ENCODE results near the gene TCAIM. TPM values are rescaled to one million over a fixed set of nuclear protein-coding genes. Genes with fewer than 3 reads are reported as not detected.

TCAIM gene
- total RNA-seq, 1 experiment from 2014 or later: 18.4 TPM

- TF ChIP-seq TCF7L2 (IDR thresholded peaks at IDR 0.05; ENCODE audit: borderline replicate concordance, extremely low read depth, insufficient read depth, insufficient read length) (no peak), SIN3A (IDR thresholded peaks at IDR 0.05; ENCODE audit: low read depth) (no peak), POLR2A (IDR thresholded peaks at IDR 0.05; ENCODE audit: borderline replicate concordance, extremely low read depth, insufficient read depth, insufficient read length) (no peak), RAD21 (IDR thresholded peaks at IDR 0.05; ENCODE audit: low read depth) (no peak), JUND (IDR thresholded peaks at IDR 0.05) (no peak), CBX3 (IDR thresholded peaks at IDR 0.05; ENCODE audit: low read depth) (no peak), ELF1 (IDR thresholded peaks at IDR 0.05; ENCODE audit: borderline replicate concordance, low read depth) (no peak), EZH2 (IDR thresholded peaks at IDR 0.05) (no peak), SRF (IDR thresholded peaks at IDR 0.05; ENCODE audit: low read depth) (no peak), POLR2AphosphoS5 (IDR thresholded peaks at IDR 0.05; ENCODE audit: low read depth, low read length) (no peak), CEBPB (IDR thresholded peaks at IDR 0.05; ENCODE audit: low read depth) (no peak), ATF3 (IDR thresholded peaks at IDR 0.05) (no peak), ZBTB33 (IDR thresholded peaks at IDR 0.05; ENCODE audit: extremely low read depth, insufficient replicate concordance, low read length) (no peak), EGR1 (IDR thresholded peaks at IDR 0.05; ENCODE audit: low read depth) (no peak), FOSL1 (IDR thresholded peaks at IDR 0.05; ENCODE audit: low read depth) (no peak)
- TF ChIP-seq, protein P1, sequence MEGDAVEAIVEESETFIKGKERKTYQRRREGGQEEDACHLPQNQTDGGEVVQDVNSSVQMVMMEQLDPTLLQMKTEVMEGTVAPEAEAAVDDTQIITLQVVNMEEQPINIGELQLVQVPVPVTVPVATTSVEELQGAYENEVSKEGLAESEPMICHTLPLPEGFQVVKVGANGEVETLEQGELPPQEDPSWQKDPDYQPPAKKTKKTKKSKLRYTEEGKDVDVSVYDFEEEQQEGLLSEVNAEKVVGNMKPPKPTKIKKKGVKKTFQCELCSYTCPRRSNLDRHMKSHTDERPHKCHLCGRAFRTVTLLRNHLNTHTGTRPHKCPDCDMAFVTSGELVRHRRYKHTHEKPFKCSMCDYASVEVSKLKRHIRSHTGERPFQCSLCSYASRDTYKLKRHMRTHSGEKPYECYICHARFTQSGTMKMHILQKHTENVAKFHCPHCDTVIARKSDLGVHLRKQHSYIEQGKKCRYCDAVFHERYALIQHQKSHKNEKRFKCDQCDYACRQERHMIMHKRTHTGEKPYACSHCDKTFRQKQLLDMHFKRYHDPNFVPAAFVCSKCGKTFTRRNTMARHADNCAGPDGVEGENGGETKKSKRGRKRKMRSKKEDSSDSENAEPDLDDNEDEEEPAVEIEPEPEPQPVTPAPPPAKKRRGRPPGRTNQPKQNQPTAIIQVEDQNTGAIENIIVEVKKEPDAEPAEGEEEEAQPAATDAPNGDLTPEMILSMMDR (IDR thresholded peaks at IDR 0.05 in 2 of 3, conservative IDR thresholded peaks at IDR 0.05 in 1 of 3; ENCODE audit: borderline replicate concordance in 1 of 3, insufficient read depth in 1 of 3, low read depth in 2 of 3, low read length in 2 of 3): no peak
- H3K9me2 ChIP-seq (ENCODE audit: insufficient read depth): no peaks in the 10 kb centered on the region
- no peaks in the 10 kb centered on the region for H3K79me2 ChIP-seq (ENCODE audit: insufficient read depth, low read length)
- ChIA-PET CTCF (no interaction called here), POLR2A (no interaction called here), RAD21 (ENCODE audit: low non-redundant PET in 1 of 2, low total read pairs in 2 of 2, uncharacterized antibody in 2 of 2, unreplicated experiment in 2 of 2) (no interaction called here)
- no TSS peak for BruUV-seq (replicated peaks)
- no peak overlapping the region for H3K9ac ChIP-seq (ENCODE audit: low read length)
- no peak overlapping the region for H3K27ac ChIP-seq (ENCODE audit: low read depth, low read length)
- no peak overlapping the region for H3K4me3 ChIP-seq (replicated peaks in 1 of 2; ENCODE audit: low read depth in 1 of 2, low read length in 2 of 2)
- DNase-seq (ENCODE audit: low read depth, low spot score): no peak
- intact Hi-C loops (cut with micrococcal nuclease): no loop called here
- H3K36me3 ChIP-seq (ENCODE audit: control insufficient read depth in 1 of 2, insufficient read depth in 2 of 2, low read length in 2 of 2): peaks cover 0 to 2% of the 10 kb centered on the region in 2 experiments; a peak in 2 of 4 replicates
- H2AFZ ChIP-seq (ENCODE audit: low read depth, low read length, poor library complexity, severe bottlenecking): no peak overlapping the region
- H4K20me1 ChIP-seq (ENCODE audit: insufficient read depth): no peaks in the 10 kb centered on the region
- no peaks in the 10 kb centered on the region for H3K27me3 ChIP-seq (ENCODE audit: insufficient read depth, low read length)
- H3K9me3 ChIP-seq (ENCODE audit: control insufficient read depth in 1 of 2, insufficient read depth in 1 of 2, low read depth in 1 of 2, low read length in 2 of 2): no peaks in the 10 kb centered on the region
- H3K4me1 ChIP-seq (ENCODE audit: control insufficient read depth in 1 of 2, insufficient read depth in 2 of 2, low read length in 2 of 2): no peaks in the 10 kb centered on the region
- H3K4me2 ChIP-seq (ENCODE audit: low read length): no peak overlapping the region
- no peak for ATAC-seq
Measured at GRCh38 chr3:44437800-44438199, 99.2 kb downstream of the TCAIM start.

Data from HCT116 (cell line).